HG03066 (cell line): Measurements from ENCODE around the gene FAM111B.
A peak's percentile ranks its signal among the peaks of the same experiment; 100 is the strongest.
"Not testable (repeated sequence)": the region's sequence is repeated elsewhere in the genome, so short reads cannot be mapped to it uniquely, and the experiment has no call there.

Experiments used
- ATAC-seq: cut with Tn5 transposase; IDR thresholded peaks from one replicate; pipeline ENCODE4 v1.9.1; 2021; ENCODE audit warnings: low read depth; ENCODE audit not compliant: unreplicated experiment

Gene FAM111B

DNA sequence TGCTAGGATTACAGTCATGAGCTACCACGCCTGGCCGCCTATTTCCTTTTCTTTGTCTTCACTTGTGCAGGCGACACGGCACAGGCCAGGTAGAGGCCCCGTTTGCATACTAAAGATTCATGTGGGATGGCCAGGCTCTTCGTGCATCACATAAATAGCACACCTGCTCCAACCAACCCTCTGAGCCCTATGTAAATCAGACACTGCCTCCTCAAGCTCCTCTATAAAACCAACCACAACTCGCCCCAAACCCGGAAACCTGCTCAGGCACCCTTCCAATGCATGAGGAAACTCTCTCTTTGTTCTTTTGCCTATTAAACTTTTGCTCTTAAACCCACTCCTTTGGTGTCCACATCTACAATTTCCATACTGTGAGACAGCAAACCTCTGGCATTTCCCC is 9.1 kb upstream of the FAM111B start:
- ATAC-seq, result not testable (repeated sequence)

DNA sequence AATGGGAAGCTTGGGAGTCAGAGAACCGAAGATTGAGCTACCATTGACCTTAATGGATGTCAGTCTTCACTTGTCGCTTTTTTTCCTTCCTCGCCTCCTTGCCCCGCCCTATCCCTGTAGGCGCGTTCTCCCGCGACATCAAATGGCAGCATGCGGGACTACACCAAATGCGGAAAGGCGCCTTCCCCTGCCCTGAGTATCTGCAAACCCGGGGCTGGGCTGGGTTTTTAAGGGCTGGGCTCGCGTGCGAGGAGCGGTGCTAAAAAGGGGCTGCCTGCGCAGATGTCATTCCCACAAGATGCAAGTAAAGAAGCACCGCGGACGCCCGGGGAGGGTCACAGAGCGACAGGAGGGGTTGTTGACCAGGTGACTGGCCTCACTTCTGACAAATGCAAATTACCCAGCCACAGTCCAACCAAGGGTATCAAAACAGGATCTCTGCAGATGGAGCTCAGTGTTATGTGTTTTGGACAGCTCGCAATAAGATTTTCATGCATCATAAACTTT is 4.7 kb upstream of the FAM111B start:
- peak; percentile 62 for ATAC-seq

DNA sequence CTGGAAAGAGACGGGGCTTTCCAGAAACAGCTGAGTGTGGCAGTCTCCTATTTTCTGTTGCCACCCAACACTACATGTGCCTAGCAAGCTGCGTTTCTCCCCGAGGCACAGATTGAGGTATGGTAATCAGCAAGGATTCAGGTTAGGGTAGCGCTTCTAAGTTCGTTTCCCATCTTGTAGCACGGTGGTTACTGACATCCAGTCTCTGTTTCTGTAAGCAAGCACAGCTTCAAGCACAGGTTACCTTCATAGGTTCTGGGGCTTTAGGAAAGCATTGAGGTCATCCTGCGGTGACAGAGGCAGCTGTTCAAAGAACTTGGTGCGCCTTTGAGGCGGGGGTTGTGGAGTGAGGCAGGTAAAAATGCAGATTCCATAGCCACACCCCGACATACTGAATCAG is 684 bp downstream of the FAM111B start:
- ATAC-seq, result not testable (repeated sequence)

DNA sequence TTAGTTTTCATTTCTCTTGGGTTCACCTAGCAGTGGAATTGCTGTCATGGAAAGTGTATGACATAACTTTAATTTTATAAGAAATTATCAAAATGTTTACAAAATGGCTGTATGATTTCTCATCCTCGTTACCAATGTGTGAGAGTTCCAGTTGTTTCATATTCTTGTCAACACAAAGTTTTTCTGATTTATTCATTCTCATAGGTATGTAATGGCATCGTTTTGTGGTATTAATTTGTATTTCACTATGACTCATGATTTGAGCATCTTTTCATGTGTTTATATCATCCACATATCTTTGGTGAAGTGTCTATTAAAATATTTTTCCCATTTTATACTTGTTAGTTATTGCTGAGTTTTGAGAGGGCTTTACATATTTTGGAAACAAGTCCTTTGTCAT is 5.5 kb downstream of the FAM111B start:
- no peak for ATAC-seq

DNA sequence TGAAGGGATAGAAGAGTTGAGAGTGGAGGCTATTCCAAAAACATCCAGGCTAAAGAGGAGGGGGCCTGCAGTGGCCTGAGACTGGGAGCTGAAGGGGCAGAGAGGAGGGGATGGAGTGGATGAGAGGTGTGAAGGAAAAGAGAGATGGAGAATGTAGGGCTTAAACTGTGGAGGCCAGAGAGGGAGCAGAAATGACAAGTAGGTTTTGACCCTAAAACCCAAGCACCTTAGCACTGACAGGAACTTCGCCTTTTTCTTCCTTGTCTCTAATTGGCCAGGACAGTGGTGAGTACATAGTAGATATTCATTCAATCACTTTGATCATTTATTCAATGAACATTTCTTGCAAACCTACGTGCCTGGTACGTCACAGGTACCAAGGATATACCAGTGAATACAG is 7.3 kb downstream of the FAM111B start:
- ATAC-seq, result no peak

DNA sequence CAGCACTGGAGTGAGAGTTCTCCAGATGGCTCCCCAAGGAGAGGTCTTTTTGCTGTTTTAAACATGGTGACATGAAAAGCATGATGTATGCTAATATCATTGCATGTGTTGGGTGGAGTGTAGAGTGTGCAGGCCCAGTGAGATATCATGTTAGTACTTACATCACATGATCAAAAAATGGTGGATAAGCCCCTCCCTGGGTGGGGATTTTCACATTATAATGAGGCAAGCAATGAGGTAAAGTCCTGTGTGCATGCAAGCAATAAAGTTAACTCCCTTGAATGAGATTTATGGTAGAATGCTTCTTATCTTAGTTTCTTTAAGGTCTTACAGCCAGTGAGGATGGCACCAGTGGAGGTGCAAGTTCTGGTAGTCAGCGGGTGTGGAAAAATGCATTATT is 8.5 kb downstream of the FAM111B start:
- no peak for ATAC-seq

DNA sequence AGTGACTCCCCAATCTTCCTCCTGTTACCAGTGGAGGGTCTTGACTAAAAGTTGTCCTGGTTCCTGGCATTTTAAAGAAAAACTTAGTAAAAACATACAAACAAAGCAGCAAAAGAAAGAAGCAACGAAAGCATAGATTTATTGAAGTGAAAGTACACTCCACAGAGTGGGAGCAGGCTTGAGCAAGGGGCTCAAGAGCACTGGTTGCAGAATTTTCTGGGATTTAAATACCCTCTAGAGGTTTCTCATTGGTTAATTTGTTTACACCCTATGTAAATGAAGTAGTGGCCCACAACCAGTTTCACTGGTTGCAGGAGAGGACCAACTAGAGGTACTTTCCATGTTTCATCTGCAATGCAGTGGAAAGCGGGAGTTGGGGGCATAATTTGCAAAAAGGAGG is 10.7 kb downstream of the FAM111B start:
- no peak for ATAC-seq

DNA sequence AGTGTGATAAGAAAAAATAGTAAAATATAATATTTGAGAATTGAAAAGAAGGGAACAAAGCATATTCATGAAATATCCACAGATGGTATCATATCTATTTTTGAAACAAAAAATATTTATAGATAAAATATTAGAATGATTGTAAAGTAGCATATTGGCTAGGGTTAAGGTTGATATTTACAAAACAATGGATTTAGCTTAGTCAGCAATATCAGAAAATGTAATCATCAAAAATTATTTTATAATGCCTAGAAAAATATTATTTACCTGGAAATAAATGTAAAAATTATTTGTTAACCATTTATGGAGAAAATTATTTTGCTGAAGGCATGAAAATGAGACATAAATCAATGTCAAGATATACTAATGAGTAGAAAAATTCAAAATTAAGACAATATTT is 12.8 kb downstream of the FAM111B start:
- ATAC-seq, result no peak

DNA sequence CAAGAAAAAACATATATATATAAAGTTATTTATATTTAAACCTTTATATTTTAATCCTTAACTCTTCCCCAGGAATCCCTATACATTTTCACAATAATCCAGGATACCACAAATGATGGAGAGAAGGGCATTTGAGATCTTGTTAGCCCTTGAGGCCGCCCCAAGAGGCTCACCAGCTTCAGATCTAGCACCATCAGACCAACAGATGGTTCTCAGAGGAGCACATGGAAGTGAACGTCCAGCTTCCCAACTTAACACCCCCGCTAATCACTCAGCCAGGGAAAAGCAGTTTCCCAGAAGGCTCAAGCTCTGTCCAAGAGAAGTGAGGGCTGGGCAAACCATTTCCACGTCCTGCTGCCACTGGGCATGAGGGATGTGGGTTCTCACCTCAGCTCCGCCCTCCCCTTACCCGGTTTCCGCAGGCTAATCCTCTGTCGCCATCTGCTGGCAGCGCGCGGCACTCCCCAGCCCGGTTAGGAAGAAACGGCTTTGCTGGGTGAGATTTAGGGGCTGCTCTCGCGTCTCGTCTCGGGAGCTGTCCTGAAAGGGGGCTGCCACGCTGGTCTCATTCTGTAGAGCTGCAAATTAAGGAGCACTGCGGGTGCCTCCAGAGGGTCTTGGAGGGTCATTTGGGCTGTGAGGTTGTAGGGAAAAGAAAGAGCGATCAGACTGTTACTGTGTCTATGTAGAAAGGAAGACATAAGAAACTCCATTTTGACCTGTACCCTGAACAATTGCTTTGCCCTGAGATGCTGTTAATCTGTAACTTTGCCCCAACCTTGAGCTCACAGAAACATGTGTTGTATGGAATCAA is 28.8 kb downstream of the FAM111B start:
- peak; percentile 95 for ATAC-seq

DNA sequence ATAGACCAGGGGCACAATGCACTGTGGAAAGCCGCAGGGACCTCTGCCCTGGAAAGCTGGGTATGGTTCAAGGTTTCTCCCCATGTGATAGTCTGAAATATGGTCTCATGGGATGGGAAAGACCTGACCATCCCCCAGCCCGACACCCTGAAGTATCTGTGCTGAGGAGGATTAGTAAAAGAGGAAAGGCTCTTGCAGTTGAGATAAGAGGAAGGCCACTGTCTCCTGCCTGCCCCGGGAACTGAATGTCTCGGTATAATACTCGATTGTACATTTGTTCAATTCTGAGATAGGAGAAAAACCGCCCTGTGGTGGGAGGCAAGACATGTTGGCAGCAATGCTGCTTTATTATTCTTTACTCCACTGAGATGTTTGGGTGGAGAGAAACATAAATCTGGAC is 29.5 kb downstream of the FAM111B start:
- ATAC-seq, result not testable (repeated sequence)

DNA sequence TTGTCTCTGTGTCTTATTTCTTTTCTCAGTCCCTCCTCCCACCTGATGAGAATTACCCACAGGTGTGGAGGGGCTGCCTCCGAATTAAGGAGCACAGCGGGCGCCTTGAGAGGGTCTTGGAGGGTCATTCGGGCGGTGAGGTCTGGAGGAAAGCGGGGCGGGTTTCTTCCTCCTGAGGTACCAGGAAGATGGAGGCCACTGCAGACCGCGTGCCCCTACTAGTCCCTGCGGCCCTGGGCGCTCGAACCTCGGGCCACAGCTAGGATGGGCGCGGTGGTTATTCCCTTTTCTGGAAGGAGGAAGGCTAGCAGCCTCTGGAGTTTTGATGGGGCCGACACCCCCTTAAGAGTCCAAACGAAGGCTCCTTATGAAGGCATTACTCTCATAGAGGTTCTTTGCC is 30.2 kb downstream of the FAM111B start:
- no peak for ATAC-seq

DNA sequence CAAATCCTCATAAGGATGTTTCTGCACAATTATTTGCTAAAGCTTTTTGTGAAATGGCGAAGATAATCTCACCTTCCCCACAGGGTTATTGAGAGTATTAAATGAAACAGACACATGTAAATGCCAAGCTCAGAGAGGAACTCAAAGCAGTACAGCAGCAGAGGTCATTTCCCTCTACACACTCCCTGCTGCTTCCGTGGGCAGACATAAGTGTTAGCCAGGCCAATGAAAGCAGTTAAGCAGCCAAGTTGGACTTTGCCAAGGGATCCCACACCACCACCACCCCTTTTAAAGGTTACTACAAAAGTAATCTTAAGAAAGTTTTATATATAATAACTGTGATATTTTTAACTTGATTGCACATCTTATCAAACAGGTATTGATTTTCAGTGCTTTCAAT is 31.6 kb downstream of the FAM111B start:
- ATAC-seq, result no peak

DNA sequence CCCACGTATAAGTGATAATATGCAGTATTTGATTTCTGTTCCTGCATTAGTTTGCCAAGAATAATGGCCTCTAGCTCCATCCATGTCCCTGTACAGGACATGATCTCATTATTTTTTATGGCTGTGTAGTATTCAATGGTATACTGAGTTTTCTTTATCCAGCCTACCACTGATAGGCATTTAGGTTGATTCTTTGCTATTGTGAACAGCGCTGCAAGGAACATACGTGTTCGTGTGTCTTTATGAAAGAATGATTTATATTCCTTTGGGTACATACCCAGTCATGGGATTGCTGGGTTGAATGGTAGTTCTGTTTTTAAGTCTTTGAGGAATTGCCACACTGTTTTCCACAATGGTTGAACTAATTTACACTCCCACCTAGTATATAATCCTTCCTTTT is 34.2 kb downstream of the FAM111B start:
- ATAC-seq, result no peak

DNA sequence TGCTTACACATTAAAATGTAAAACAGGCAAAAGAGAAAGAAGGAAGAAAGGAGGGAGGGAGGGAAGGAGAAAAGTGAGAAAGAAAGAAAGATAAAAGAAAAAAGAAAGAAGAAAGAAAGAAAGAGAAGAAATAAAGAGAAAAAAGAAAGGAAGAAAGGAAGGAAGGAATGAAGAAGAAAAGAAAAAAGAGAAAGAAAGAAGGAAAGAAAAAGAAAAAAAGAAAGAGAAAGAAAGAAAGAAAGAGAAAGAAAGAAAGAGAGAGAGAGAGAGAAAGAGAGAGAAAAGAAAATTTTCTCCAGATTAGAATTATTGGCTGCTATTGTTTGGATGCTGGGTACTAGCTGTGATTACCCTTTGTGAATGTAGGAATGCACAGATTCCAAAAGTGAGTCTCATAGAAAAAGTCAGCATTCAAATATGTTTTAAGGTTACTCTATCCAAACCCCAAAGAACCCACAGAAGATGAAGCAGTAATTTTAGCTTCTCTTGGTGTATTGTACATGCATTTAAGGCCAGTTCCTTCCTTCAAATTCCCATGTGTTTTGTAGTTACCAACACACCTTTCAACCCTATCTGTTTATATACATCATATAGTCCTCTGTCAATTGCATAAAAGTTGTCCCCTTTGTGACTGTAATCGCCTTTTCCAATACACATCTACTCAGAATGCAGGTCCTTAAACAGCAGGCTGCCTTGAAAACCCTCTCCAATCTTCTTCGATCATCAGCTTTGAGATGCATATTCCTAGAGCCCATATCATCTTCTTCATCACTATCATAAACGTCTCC is 34.8 kb downstream of the FAM111B start:
- no peak for ATAC-seq

DNA sequence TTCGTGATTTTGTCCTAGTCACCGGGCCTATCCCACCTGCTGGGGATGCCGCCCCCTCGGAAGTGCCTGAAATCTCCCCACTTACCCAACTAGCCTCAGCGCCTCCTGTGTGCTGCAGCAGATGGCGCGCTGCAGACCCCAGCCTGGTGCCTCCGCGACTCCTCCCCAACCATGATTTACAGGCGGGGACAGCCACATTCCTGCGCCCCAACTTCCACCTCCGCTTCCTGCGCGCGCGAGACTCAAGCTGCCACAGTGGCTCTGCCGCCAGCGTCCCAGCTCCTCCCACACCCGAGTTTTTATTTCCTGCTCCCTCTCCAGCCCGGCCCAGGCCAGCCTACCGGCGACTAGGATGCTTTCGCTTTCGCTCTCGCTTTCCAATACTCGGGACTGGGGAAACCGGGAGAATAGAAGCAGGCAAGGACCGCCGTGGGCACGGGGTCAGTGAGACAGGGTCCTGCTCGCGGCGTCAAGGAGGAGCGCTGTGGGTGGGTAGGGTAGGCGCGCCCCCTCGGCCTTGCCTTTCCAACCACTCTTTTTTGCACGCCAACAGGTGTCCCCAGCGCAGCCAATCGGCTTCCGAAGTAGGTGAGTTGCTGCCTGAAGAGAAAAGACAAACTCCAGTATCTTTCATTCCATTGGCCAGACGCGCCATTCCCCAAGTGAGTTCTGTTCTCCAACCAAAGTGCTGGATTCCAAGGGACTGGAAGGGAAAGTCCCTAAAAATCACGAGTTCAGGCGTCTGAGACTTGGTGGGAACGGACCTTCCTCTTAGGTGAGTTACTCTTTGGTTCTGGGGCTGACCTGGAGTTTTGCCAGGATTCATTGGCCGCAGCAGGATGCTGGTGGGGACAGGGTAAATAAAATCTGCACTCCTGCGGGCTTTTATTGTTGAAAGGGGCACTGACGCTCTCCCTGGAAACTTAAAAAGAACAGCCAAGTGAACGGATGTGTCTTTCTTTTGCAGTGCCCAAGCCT is 35.8 kb downstream of the FAM111B start, which contains the start of gene FAM111A:
TSS of gene FAM111A (plus strand) at position 327 of the 978 bp plus-strand sequence. CDS start 6,017 bp downstream, outside the sequence.
- ATAC-seq, result peak; percentile 55

DNA sequence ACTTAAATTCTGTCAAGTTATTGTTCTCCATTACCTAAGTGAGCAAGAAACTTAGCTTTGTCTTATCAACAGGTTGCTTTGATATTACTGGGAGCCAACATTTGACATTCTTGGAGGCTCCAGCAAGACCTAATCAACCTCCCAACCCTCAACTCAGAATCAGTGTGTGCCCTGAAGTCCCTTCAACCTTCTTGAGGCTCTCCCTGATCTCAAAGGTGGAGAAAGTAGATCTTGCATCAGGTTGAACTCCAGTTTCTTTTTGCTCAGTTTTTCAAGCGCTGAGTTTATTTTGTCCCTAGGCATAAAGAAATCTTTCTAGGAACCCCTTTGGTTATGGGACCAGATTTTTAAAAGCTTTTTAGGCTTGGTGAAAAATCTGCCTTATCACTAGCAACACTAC is 37.1 kb downstream of the FAM111B start:
- ATAC-seq, result no peak

DNA sequence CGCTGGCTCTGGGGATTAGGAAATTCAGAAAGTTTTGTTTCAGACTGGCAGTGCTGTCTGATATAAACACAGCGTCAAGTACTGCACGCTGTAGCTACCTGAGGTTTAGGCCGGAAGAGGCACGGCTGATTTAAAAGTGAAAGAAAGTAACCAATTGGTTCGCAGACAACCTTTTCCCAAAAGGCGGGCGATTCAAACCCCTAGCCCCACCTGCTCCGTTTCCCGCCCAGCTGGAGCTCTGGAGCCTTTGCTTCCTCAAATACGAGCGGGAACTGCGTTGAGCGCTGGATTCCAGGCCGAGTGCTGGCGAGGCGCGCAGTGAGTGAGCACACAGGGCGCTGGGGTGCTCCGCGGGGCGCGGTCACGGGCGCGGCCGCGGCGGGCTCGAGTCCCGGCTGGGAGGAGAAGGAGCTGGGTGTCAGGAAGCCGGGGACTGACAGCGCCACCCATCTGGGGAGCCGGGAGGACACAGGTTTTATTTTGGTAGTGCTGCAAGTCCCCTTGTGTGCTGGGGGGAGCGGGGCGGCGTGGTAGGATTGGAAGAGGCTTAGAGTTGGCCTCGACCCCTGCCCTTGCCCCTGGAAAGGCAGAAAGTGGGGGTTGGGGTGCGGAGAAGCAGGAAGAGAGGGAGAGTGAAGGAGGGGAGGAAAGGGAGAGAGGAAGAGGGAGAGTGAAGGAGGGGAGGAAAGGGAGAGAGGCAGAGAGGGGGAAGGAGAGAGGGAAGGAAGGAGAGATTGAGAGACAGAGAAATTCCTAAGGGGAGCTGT is 37.7 kb downstream of the FAM111B start:
- ATAC-seq, result peak; percentile 57

DNA sequence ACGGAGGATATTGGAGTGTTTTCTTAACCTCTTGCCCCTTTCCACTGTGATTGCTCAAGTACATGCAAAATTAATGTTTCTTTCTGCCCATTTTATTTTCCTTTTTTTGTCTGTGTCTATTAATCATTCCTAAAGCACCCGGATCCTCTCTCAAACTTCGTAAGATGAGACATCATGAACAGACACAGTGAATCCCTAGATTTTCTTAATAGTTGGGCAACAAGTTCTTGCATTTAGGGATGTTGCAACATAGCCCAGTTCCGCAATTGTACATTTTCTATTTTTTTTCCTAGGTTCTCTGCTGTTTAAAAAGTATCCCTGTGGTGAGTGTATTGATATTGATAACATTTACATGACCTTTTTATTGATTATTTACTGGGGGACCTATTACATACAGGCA is 38.5 kb downstream of the FAM111B start:
- no peak for ATAC-seq

DNA sequence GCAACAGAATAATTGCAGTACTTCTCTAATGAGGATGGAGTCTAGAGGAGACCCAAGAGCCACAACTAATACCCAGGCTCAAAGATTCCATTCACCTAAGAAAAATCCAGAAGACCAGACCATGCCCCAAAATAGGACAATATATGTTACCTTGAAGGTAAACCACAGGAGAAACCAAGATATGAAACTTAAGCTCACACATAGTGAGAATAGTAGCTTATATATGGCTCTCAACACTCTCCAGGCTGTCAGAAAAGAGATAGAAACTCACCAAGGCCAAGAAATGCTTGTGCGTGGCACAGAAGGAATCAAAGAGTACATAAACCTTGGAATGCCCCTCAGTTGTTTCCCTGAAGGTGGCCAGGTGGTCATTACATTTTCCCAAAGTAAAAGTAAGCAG is 44.7 kb downstream of the FAM111B start:
- peak; percentile 60 for ATAC-seq
